ENCODE measurements around the gene WDFY2. TPM values are rescaled to one million over a fixed set of nuclear protein-coding genes. Genes with fewer than 3 reads are reported as not detected.

The WDFY2 gene
- total and polyA plus RNA-seq, 2 of the 8 experiments (the other 6 are each of a cell fraction or from before 2014, with no cell fraction given): 13.9 to 29.0 TPM

DNA sequence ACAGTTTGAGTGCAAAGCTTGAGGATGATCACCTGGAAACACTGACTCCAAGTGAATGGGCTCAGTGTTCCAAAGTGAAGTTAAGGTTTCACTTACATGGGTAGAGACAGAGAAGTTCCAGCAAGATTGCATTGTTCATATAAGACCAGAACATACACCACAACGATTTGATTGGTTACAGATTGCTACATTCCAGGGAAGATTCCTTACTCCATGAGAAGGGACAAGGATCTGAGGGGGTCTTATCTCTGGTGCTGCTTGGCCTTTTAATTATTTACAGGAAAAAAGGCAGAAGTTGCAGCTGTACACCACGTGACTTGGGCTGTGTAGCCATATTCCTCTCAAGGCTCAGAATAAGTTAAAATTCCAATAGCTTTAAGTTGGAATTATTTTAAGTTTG lies 12.3 kb downstream of the WDFY2 start:
- no peak overlapping the region for H2BK20ac ChIP-seq (ENCODE audit: low read length)
- no peak overlapping the region for H3K14ac ChIP-seq (ENCODE audit: insufficient read length)
- H3K56ac ChIP-seq (replicated peaks; ENCODE audit: insufficient read length, low read depth, low read length): no peak overlapping the region
- FAIRE-seq: no peak
- TF ChIP-seq CBX5 (IDR thresholded peaks at IDR 0.05; ENCODE audit: low read depth, low read length) (no peak), BCL11A (IDR thresholded peaks at IDR 0.05; ENCODE audit: low read depth in 2 of 2, low read length in 2 of 2) (no peak), TAF1 (IDR thresholded peaks at IDR 0.05; ENCODE audit: low read depth, low read length) (no peak), SIN3A (conservative IDR thresholded peaks at IDR 0.05 in 1 of 2, IDR thresholded peaks at IDR 0.05 in 1 of 2; ENCODE audit: low read depth in 1 of 2, low read length in 2 of 2) (no peak), KDM4A (IDR thresholded peaks at IDR 0.05; ENCODE audit: low read depth, low read length, severe bottlenecking) (no peak), HDAC2 (IDR thresholded peaks at IDR 0.05; ENCODE audit: borderline replicate concordance in 1 of 2, low read depth in 2 of 2, low read length in 2 of 2) (no peak), TEAD4 (IDR thresholded peaks at IDR 0.05; ENCODE audit: low read depth, low read length) (peak; percentile 43; the same call in 1 of the 2 replicates)
- WGBS, 2 experiments (ENCODE audit: extremely low coverage in 1 of 2, insufficient coverage in 1 of 2, insufficient read length in 1 of 2, insufficient replicate concordance in 2 of 2, low coverage in 1 of 2, low lambda C conversion rate in 2 of 2, missing lambda C conversion rate in 1 of 2): 74% methylated on average over 2 of the region's 2 CpGs; no CpG with 5 or more reads in 1 of the 2 experiments
- no peak overlapping the region for H2BK120ac ChIP-seq (replicated peaks; ENCODE audit: low read depth, low read length)
- H2AFZ ChIP-seq (ENCODE audit: low read length): no peak overlapping the region
- H2BK5ac ChIP-seq (ENCODE audit: low read depth, low read length): peak overlapping the region; percentile 85; the same call in 1 of the 2 replicates
- ChIA-PET POLR2A (ENCODE audit: partially characterized antibody) (interaction anchor here (1.1 to 1.5 kb wide), 2 partner anchors 13 to 143 kb away, joined by 3 to 4 read pairs; partner anchors contain the start of gene INTS6), CTCF (ENCODE audit: partially characterized antibody) (no interaction called here)
- H2AK5ac ChIP-seq (ENCODE audit: low read depth, low read length): no peak overlapping the region
- H3K27ac ChIP-seq (ENCODE audit: low read depth, low read length): no peak overlapping the region; the same call in 1 of the 2 replicates
- H3K79me2 ChIP-seq (ENCODE audit: control insufficient read depth in 1 of 2, insufficient read depth in 2 of 2, low read length in 2 of 2): peaks cover 17 to 99% of the 10 kb centered on the region in 2 experiments; a peak in 3 of 4 replicates
- peaks cover 0 to 10% (median 9%) of the 10 kb centered on the region in 4 experiments; a peak in 5 of 7 replicates for H3K4me1 ChIP-seq (replicated peaks in 1 of 4; ENCODE audit: control insufficient read depth in 3 of 4, insufficient read depth in 4 of 4, low read length in 3 of 4)
- H2BK12ac ChIP-seq (ENCODE audit: low read depth, low read length): no peak overlapping the region
- H3K36me3 ChIP-seq (ENCODE audit: control insufficient read depth in 2 of 4, insufficient read depth in 4 of 4, low read length in 3 of 4): no peaks in the 10 kb centered on the region
- no peaks in the 10 kb centered on the region for H3K27me3 ChIP-seq (replicated peaks in 1 of 4; ENCODE audit: control insufficient read depth in 3 of 4, extremely low read depth in 1 of 4, insufficient read depth in 3 of 4, low read length in 3 of 4)
- no peaks in the 10 kb centered on the region for H4K20me1 ChIP-seq (replicated peaks in 1 of 2; ENCODE audit: control insufficient read depth in 1 of 2, insufficient read depth in 2 of 2, low read length in 2 of 2)
- no peak overlapping the region for H3K4me2 ChIP-seq (ENCODE audit: insufficient read depth in 1 of 2, low read depth in 2 of 2, low read length in 2 of 2)
- H3K9me3 ChIP-seq (ENCODE audit: insufficient read depth in 2 of 2, low read depth in 1 of 2, low read length in 1 of 2): no peaks in the 10 kb centered on the region
- H2BK15ac ChIP-seq (ENCODE audit: low read length): no peak overlapping the region
- H3K23ac ChIP-seq (ENCODE audit: insufficient read length): no peak overlapping the region
- no peak for DNase-seq (ENCODE audit: low read depth in 1 of 2, low spot score in 2 of 2)
- H3K23me2 ChIP-seq (ENCODE audit: low read depth, low read length): no peaks in the 10 kb centered on the region
- peak overlapping the region; percentile 51; the same call in 1 of the 2 replicates for H3K18ac ChIP-seq (ENCODE audit: extremely low read depth, low read length)
- peak overlapping the region; percentile 12 for H4K91ac ChIP-seq (replicated peaks; ENCODE audit: insufficient read length, low read length)
- peaks cover 13% of the 10 kb centered on the region; the same call in 1 of the 2 replicates for H3K79me1 ChIP-seq (ENCODE audit: low read depth, low read length)
- peak overlapping the region in 2 of 4 experiments; percentile 1 to 37; a peak in 3 of 7 replicates for H3K9ac ChIP-seq (replicated peaks in 1 of 4; ENCODE audit: extremely low read depth in 1 of 4, low read depth in 3 of 4, low read length in 3 of 4)
- H4K8ac ChIP-seq (ENCODE audit: extremely low read depth, insufficient read depth, low read length): no peak overlapping the region
- H4K5ac ChIP-seq (ENCODE audit: insufficient read length, low read depth, low read length): no peak overlapping the region
- no peak overlapping the region for H3K4ac ChIP-seq (replicated peaks; ENCODE audit: insufficient read length, low read depth, low read length)
- no peak overlapping the region for H3K4me3 ChIP-seq (ENCODE audit: extremely low read depth in 1 of 4, insufficient read depth in 2 of 4, low read depth in 3 of 4, low read length in 4 of 4)

All from H1 (cell line).